Spleen (tissue), 7 donors: ENCODE data around the gene WFDC5.

ENCODE experiments used
- CTCF ChIP-seq, 11 experiments: fragments of 200-600 bp in 7 of 11; fragments of 450-650 bp in 4 of 11; sonication (generic) in 4 of 11; IDR thresholded peaks in 8 of 11; conservative IDR thresholded peaks in 3 of 11; 1 replicate in 7 of 11; 2 replicates in 4 of 11; pipeline versions ENCODE4 v1.4.0 to v1.8.0; 2016 to 2021; ENCODE audit warnings: antibody characterized with exemption in 11 of 11, inconsistent platforms in 4 of 11, mild to moderate bottlenecking in 1 of 11
- POLR2A ChIP-seq, 3 donors: fragments of 450-650 bp; IDR thresholded peaks; one replicate each; pipeline ENCODE4 v1.5.1; 2017; ENCODE audit warnings: antibody characterized with exemption in 3 of 3, mild to moderate bottlenecking in 1 of 3
- POLR2AphosphoS5 ChIP-seq, 3 donors: sonication (generic); formaldehyde crosslinking; IDR thresholded peaks; one replicate each; pipeline ENCODE4 v1.5.1; 2017; ENCODE audit warnings: antibody characterized with exemption in 3 of 3
- donor health status: DM: no; HTN: no; CAD: no; lungs with moderate emphysema.
- donor health status: DM: no; HTN: no; CAD: no.
- donor health status: DM: no; HTN: no; CAD: no.

GRCh38 chr20:45118028-45118427 lies 3.1 kb upstream of the WFDC5 start:
- TF ChIP-seq CTCF (IDR thresholded peaks at IDR 0.05 in 8 of 11, conservative IDR thresholded peaks at IDR 0.05 in 3 of 11), result no peak
- TF ChIP-seq POLR2A (IDR thresholded peaks at IDR 0.05), result no peak
- no peak for TF ChIP-seq POLR2AphosphoS5 (IDR thresholded peaks at IDR 0.05)
